ENCODE measurements around the gene ADM.

ADM gene

DNA sequence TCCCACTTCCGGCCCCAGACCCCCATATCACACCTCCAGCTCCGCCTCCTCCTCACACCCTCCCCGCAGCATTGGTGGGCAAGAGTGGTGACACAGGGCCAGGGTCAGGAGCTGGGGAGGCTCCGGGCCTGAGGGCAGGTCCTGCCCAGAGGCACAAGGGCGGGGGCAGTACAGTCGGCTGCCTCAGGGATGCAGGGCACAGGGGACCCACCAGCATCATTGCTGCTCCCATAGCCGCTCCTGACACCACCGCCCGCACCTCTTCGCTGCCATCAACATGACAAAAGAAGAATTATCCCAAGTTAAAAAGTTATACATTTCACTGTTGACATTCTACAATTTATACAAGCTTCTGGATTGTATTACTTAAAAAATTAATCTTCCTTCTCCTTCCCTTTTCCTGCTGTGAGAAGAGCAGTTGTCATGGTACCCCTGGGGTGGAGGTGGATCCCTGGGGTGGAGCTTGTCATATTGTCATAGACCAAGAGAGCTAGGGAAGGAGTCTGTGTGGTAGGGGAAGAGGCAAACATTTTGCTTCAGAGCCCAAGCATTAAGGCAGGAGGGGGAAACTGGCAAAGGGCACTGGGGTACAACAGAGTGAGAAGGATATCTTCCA is 15.0 kb upstream of the ADM start:
- in situ Hi-C loops (cut with MboI; ENCODE audit: low sequenced_read_pairs) = no loop called here

DNA sequence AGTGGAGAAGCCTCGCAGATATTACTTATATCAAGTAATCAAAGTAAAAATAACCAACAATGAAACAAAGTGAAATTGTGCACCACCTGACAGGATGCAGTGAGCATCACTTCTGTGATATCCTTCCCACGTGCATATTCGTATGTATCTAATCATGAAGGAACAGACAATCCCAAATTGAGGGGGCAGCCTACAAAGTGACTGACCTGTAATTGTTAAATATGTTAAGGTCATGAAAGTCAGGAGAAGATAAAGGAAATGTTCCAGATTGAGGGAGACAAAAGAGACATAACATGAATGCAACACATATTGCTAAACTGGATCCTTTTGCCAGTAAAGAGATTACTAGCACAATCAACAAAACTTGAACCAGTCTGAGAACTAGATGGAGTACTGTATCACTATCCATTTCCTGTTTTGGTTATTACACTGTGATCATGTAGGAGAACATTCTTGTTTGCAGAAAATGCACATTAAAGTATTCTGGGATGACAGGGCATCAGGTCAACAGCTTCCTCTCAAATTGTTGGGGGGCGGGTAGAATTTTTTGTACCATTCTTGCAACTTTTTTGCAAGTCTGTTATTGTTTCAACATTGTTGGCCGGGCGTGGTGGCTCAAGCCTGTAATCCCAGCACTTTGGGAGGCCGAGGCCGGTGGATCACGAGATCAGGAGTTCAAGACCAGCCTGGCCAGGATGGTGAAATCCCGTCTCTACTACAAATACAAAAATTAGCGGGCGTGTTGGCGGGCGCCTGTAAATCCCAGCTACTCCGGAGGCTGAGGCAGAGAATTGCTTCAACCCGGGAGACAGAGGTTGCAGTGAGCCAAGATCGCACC is 12.9 kb upstream of the ADM start:
- in situ Hi-C loops (cut with MboI; ENCODE audit: low sequenced_read_pairs) = no loop called here

DNA sequence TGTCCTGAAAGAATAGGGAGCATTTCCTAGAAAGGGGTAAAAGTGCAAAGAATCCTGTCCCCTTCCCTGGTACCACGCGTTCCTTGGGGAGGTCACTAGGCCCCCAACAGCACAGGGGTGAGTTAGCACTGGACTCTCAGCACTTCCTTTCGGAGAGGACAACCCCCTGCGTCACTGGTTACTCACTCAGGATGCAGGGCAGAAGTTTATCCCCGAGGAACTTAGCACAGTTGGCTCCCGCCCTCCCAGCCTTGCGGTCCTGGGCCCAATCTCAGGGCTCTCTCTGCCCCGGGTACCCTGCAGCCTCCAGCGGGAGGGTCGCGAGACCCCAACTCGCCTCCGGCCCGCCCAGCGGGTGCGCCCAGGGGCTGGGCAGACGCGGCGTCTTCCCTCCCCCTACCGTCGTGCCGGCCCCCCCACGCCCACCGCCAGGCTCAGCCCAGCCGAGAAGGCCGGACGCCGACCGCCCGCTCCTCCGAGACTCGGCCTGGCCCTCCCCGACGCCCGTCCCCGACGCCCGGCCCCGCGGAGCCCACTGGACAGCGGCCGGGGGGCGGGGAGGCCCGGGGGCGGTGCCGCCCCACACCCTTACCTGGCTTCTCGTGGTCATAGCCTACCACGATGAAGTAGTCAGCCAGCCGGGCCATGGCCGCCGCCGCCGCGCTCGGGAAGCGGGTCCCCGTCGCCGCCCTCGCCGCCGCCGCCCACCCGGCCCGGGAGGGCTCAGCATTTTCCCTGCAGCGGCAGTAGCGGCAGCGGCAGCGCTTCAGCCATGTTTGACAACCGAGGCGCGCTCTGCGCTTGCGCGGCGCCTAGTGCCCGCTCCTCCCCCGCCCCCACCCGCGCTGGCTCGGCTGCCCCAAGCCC is 11.2 kb upstream of the ADM start, which contains the start of gene SBF2:
TSS of gene SBF2 (minus strand) at position 797 of the 867 bp plus-strand sequence. CDS start at position 647, 150 bp downstream.
- in situ Hi-C loops (cut with MboI; ENCODE audit: low sequenced_read_pairs) = no loop called here

DNA sequence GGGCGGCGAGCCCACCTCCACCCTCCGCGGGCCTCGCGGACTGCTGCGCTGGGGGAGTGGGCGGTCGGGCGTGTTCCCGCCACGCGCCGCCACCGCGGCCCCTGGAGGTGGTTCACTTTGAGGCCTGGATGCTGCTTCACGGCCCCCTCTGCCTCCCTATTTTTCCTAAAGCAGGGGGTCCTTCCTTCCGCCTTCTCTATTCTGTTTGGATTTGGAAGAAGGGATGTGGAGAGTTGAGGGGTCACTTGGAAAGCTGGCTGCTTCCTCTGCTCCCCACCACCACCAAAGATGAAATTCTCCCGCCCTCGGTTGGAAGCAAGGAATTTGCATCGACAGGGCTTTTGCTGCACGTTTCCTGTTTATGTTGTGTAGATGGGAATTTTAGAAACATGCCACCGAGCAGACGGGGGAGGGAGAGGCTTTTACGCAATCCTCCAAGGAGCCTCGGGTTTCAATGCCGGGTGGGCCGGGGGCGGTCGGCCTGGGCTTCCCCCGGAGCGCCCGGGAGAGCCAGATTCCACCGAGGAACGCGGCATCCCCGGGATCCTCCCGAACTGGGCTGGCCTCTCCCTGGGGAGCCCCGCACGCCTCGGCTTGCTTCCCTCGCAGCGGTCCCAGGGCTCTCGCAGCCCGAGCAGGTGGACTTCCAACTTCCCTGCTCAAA is 10.5 kb upstream of the ADM start:
- in situ Hi-C loops (cut with MboI; ENCODE audit: low sequenced_read_pairs) = no loop called here

DNA sequence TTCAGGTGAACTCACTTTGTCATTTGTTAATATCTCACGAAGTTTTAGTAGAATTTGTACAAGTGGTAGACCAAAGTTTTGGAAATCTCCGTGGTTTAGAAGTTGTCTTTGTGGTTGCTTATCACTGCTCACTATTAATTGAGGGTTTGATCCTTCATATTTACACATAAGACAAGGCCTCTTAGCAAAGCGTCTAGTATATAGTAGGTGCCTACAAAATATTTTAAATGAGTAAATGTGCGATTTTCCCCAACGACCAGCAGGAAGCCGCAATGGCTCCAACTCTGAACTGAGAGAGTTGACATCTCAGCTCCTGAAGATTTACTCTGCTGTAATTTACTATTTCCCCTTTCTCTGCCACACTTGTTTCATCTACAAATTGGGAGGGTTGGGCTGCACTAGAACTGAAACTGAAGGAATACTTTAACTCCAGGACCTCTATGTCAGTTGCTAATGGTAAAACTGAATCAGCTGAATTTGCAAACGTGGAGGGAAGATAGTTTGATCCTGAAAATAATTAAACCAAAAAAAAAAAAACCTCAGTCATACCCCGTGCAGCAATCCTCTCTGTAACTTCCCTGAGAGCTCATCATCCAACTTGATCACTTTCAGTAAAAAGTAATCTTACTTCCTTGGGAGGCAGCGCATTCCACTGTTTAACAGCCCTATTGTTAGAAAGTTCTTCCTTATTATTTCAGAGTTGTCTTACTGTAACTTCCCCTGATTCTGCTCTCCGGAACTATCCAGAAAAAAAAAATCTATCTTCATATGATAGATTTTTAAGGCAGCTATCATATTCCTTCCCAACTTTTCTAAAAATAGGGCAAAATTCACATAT is 9.6 kb upstream of the ADM start:
- in situ Hi-C loops (cut with MboI; ENCODE audit: low sequenced_read_pairs) = no loop called here

DNA sequence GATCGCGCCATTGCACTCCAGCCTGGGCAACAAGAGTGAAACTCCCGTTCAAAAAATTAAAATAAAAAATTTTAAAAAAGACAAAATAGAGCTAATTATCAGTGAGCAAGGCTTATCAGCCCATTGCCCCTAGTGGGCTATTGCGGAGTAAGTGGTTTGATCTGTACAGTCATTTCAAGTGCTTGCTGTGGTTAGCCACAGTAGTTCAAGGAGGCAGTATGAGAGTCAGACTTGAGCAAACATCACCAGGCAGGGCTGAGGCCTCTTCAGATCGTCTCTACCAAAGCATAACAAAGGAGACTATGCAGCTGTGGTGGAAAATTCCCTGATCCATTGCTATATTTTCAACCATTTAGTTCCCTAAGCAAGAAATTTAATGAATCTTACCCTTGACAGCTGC is 6.5 kb upstream of the ADM start:
- in situ Hi-C loops (cut with MboI; ENCODE audit: low sequenced_read_pairs) = no loop called here

DNA sequence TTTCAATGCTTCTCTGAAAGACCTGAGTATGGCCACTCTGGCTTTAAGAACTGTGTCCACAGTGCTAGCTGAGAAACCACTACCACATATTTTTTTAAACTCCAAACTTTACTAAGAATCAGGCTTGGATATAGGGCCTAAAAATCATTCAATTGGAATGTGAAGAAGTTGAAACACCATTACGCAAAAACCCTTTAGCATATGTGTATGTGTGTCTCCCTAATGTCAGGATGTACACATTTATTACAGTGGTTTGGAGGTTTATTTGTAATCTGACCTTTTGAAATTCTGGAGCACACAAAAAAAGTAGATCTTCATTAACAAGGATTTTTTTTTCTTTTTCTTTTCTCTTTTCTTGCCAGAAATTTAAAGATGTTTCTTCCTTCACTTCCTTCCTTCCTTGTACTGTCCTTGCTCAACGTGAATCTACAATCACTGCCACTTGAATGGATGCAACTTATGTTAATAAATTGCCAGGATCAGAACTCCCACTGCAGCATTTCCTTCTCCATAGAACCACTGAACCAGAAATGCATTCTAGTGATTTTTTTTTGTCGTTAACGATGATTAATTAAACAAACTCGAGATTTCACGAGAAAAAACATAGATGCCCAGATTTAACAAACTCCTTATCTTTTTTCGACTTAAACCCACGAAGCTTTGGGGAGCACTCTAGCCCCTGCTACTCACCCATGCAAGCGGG is 3.1 kb upstream of the ADM start:
- in situ Hi-C loops (cut with MboI; ENCODE audit: low sequenced_read_pairs) = loop anchor here (25.0 kb wide), 1 partner anchor 540 kb away; no protein-coding TSS in a partner anchor

DNA sequence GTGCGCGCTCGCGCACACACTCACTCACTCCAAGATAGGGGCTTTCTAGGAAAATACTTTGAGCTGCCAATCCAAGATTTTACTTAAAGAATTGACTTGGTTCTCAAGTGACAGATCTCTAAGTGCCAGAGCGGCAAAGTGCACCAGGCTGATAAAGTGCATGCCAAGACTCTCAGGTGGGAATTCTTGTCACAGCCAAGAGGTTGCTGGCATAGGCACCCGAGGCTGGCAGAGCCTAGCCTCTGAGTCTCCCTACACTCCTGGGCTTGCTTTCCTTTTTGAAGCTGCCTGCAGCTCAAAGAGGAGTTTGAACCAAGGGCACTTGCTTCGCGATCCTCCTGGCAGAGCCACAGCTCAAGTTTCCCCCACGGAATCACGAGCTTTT is 2.5 kb upstream of the ADM start:
- in situ Hi-C loops (cut with MboI; ENCODE audit: low sequenced_read_pairs) = loop anchor here (25.0 kb wide), 1 partner anchor 540 kb away; no protein-coding TSS in a partner anchor

DNA sequence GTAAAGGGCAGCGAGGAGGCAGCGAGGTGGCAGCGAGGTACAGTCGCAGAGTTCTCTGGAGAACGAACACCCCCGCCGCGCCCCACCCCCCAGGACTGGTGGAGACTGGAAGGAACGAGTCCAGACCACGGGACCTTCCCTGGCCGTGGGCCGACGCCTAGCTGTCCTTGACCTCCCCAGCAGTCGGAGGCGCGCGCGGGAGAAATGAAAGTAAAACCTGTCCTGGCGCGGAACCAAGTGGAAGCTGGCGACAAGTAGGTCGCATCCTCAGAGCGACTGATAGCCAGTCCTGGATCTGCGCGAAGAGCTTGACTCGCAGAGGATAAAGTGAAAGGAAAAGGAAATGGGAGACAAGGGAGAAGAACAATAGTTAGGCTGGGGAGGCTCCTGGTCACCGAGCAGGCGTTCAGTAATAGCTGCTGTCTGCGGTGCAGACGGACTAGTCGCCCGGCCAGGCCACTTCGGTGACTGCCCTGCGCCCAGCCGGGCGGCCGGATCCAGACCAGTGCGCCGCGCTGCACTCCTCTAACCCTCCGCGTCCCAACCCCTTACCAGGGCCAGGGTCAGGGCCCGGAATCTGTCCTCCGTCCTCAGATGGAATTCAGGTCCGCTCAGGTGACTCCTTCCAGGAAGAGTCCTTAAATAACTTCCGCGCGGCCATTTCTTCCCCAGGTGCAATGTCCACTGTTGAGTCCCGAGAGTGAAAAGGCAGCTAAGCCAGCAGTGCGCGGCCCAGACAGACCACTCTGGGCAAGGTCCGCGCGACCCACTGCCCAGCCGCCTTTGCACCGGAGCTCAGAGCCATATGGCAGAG is 1.9 kb upstream of the ADM start:
- in situ Hi-C loops (cut with MboI; ENCODE audit: low sequenced_read_pairs) = loop anchor here (25.0 kb wide), 1 partner anchor 541 kb away; no protein-coding TSS in a partner anchor

DNA sequence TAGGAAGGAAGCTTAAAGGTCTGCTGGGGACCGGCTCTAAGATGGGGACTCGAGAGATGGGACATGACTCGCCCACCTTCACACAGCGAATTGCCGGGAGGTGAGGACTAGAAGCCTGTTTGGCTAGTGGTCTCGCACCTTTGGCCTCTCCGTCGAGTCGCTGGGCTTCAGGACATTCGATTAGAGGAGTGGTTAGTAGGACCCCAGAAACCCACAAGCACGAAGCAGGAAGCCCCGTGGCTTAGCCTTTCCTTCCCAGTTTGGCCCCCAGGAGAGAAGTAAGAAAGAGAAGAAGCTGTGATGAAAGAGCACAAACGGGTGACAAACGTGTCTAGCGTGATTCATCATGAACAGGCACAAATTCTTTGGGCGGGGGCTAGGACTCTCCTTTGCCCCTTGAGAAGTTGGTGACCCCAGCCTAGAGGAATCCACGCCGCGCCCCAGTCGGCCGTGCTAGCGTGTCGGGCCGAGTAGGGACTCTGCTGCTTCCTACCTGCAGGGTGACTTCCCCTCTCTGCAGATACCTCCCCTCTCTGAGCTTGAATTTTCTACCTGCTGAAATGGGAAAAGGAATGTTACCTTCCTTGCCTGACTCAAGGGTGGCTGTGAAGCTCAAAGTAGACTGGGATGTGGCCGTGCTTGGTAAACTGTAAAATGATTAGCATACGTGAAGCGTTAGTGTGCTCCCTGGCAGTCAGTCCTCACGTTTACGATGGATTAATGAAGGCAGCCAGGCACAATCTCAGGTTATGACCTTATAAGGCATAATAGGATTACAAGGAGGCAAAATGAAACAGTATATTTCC is 1.1 kb upstream of the ADM start:
- in situ Hi-C loops (cut with MboI; ENCODE audit: low sequenced_read_pairs) = loop anchor here (25.0 kb wide), 1 partner anchor 541 kb away; no protein-coding TSS in a partner anchor

DNA sequence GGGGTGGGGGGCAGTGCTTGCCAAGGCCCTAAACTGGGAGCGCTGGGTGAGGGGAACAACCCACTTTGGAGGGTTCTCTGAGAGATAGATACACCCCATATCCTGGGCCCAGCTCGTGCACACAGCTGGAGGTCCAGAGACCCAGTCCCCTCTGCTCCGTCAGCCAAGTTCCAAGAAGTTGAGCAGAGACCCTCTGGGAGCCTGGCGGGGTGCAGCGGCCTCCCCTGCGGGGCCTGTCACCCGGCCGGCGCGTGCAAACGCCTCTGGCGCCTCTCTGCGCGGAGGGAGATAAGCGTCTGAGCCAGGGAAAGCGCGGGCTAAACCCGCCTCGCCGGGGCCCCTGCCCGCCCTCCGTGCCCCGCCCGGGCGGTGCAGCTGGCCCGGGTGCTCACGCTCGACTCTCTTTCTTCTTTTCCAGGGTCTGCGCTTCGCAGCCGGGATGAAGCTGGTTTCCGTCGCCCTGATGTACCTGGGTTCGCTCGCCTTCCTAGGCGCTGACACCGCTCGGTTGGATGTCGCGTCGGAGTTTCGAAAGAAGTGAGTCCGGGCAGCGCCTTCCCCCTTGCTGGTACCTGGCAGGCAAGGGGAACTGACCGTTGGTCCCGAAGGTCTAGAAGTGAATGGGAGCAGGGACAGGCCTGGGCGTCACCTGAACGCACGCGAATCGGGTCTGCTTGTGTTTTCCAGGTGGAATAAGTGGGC is 540 bp downstream of the ADM start:
- in situ Hi-C loops (cut with MboI; ENCODE audit: low sequenced_read_pairs) = loop anchor here (25.0 kb wide), 1 partner anchor 543 kb away; no protein-coding TSS in a partner anchor

DNA sequence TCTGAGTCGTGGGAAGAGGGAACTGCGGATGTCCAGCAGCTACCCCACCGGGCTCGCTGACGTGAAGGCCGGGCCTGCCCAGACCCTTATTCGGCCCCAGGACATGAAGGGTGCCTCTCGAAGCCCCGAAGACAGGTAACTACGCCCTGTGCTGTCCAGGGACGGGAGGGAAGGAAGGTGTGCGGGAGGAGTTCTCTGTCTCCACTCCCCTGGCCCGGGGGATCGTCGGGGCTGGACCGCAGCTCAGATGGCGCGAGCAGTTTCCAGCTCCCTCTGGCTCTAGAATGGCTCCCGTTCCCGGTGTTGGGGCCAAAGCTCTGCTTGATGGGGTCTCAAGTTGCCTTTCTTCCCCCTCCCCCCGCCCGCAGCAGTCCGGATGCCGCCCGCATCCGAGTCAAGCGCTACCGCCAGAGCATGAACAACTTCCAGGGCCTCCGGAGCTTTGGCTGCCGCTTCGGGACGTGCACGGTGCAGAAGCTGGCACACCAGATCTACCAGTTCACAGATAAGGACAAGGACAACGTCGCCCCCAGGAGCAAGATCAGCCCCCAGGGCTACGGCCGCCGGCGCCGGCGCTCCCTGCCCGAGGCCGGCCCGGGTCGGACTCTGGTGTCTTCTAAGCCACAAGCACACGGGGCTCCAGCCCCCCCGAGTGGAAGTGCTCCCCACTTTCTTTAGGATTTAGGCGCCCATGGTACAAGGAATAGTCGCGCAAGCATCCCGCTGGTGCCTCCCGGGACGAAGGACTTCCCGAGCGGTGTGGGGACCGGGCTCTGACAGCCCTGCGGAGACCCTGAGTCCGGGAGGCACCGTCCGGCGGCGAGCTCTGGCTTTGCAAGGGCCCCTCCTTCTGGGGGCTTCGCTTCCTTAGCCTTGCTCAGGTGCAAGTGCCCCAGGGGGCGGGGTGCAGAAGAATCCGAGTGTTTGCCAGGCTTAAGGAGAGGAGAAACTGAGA is 1.4 kb downstream of the ADM start:
- in situ Hi-C loops (cut with MboI; ENCODE audit: low sequenced_read_pairs) = loop anchor here (25.0 kb wide), 1 partner anchor 544 kb away; no protein-coding TSS in a partner anchor

DNA sequence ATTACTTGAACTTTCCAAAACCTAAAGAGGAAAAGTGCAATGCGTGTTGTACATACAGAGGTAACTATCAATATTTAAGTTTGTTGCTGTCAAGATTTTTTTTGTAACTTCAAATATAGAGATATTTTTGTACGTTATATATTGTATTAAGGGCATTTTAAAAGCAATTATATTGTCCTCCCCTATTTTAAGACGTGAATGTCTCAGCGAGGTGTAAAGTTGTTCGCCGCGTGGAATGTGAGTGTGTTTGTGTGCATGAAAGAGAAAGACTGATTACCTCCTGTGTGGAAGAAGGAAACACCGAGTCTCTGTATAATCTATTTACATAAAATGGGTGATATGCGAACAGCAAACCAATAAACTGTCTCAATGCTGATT is 2.1 kb downstream of the ADM start:
- in situ Hi-C loops (cut with MboI; ENCODE audit: low sequenced_read_pairs) = loop anchor here (25.0 kb wide), 1 partner anchor 545 kb away; no protein-coding TSS in a partner anchor

DNA sequence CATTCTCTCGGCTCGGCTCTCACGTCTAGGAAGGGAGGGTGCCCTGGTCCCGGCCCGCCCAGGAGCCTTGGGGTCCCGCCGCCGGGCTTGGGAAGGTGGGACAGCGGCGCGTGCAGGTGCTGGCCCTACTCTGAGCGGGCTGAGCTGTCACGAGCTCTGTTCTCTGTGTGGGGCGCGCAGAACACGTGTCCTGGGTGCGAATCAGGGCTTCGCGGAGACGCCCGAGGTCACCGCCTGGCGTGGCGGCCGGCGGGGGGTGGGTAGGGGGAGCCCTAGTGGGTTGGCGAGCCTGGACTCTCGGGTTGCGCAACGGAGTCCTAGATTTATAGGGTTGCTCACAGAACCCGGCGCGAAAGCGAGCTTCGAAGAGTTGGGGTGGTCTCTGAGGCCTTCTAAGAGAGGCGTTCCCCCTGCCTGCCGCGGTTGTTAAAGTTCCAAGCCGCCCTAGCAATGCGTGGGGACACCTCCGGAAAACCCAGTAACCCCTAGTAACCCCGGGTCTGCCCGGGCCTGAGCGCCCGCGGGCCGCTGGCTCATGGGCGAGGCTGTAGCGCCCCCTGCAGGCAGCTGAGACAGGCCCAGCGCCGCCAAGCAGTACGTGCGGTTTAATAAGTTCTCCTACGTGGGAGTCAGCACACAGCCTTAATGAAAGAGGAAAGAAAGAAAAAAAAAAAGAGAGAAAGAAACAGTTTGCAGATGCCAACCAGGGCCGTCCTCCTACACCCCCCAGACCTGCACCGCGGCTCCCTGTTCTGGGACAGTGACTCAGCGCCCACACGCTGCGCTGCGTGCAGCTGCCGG is 2.7 kb downstream of the ADM start:
- in situ Hi-C loops (cut with MboI; ENCODE audit: low sequenced_read_pairs) = loop anchor here (25.0 kb wide), 1 partner anchor 545 kb away; no protein-coding TSS in a partner anchor

Measured in HL-60/S4 (cell line).